Urothelium cell line (cell line): Measurements from ENCODE around the gene DOK5.

ENCODE experiments used
- DNase-seq: peaks from one replicate; pipeline ENCODE4 v3.0.0; 2011; ENCODE audit warnings: low spot score, mixed read lengths
- FAIRE-seq: peaks from 2 replicates; lab custom pipeline; 2011; peaks lifted over from hg19 to GRCh38; lab: Jason Lieb, UNC

DOK5 gene

GRCh38 chr20:54510541-54511129 is 35.2 kb downstream of the DOK5 start:
- FAIRE-seq (no peak), DNase-seq (no peak)

- no peak for FAIRE-seq
- no peak for DNase-seq
These were observed 37.3 kb downstream of the DOK5 start for GRCh38 chr20:54512694-54513093.

- DNase-seq (no peak), FAIRE-seq (no peak)
These were observed 38.7 kb downstream of the DOK5 start for GRCh38 chr20:54514028-54514607.

GRCh38 chr20:54515793-54516628 is 40.6 kb downstream of the DOK5 start:
- FAIRE-seq (no peak), DNase-seq (no peak)

GRCh38 chr20:54517241-54517975 is 42.0 kb downstream of the DOK5 start:
- FAIRE-seq (no peak), DNase-seq (no peak)

GRCh38 chr20:54524849-54525248 is 49.5 kb downstream of the DOK5 start:
- FAIRE-seq (no peak), DNase-seq (no peak)

- DNase-seq (no peak), FAIRE-seq (no peak)
These were observed 50.7 kb downstream of the DOK5 start for GRCh38 chr20:54525916-54526590.

- DNase-seq: no peak
- FAIRE-seq: no peak
These were observed 51.4 kb downstream of the DOK5 start for GRCh38 chr20:54526801-54527200.

- no peak for FAIRE-seq
- DNase-seq: no peak
These were observed 57.2 kb downstream of the DOK5 start for GRCh38 chr20:54532573-54532972.

- FAIRE-seq (no peak), DNase-seq (no peak)
These were observed 58.7 kb downstream of the DOK5 start for GRCh38 chr20:54534101-54534500.

- FAIRE-seq (no peak), DNase-seq (no peak)
These were observed 59.6 kb downstream of the DOK5 start for GRCh38 chr20:54535033-54535432.

GRCh38 chr20:54535746-54536145 is 60.4 kb downstream of the DOK5 start:
- FAIRE-seq (no peak), DNase-seq (no peak)

GRCh38 chr20:54539521-54540046 is 64.2 kb downstream of the DOK5 start:
- no peak for FAIRE-seq
- no peak for DNase-seq

GRCh38 chr20:54543369-54543768 is 68.0 kb downstream of the DOK5 start:
- DNase-seq: no peak
- FAIRE-seq: no peak

GRCh38 chr20:54545676-54546358 is 70.4 kb downstream of the DOK5 start:
- DNase-seq (no peak), FAIRE-seq (no peak)

GRCh38 chr20:54548849-54549248 is 73.5 kb downstream of the DOK5 start:
- FAIRE-seq (no peak), DNase-seq (no peak)

- DNase-seq: no peak
- no peak for FAIRE-seq
These were observed 74.4 kb downstream of the DOK5 start for GRCh38 chr20:54549658-54550326.

GRCh38 chr20:54550776-54551396 is 75.5 kb downstream of the DOK5 start:
- no peak for DNase-seq
- FAIRE-seq: no peak

GRCh38 chr20:54554006-54554405 is 78.6 kb downstream of the DOK5 start:
- no peak for FAIRE-seq

More at GRCh38 chr20:54554006-54554405, 78.6 kb downstream of the DOK5 start:
- DNase-seq: no peak
